Fibroblast of pulmonary artery (primary cell): ENCODE data around the gene ATP8A1.

Experiments used
- DNase-seq: peaks from one replicate; pipeline ENCODE4 v3.0.0-alpha.2; 2010; ENCODE audit warnings: low read depth
- H3K4me3 ChIP-seq: replicated peaks from 2 replicates; pipeline ENCODE4 v1.5.1; 2011; ENCODE audit warnings: low read depth, mild to moderate bottlenecking, control low read depth, low read length, moderate library complexity
- TF ChIP-seq, protein P1 (sequence below): IDR thresholded peaks from 2 replicates; pipeline ENCODE4 v1.5.1; 2011; ENCODE audit warnings: mild to moderate bottlenecking, control low read depth, low read length, inconsistent platforms; ENCODE audit errors: missing control alignments

ATP8A1 gene

DNA sequence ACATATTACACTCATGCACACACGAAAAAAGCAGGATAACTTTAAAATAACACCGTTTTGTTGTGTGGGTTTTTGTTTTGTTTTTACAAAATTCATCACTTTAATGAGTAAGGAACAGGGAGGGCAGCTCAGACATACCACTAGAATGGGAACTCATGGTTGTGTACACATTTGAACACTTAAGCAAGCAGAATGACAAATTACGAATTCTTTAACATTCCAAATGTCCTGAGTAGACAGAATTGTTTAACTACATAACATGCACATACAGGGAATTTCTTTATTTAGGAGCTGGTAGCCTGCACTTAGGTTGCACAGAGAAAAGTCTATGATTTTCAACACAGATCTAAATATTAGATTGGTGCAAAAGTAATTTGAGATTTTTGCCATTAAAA, 96.4 kb downstream of the ATP8A1 start:
- H3K4me3 ChIP-seq: no peak overlapping the region
- no peak for DNase-seq
- TF ChIP-seq, protein P1, sequence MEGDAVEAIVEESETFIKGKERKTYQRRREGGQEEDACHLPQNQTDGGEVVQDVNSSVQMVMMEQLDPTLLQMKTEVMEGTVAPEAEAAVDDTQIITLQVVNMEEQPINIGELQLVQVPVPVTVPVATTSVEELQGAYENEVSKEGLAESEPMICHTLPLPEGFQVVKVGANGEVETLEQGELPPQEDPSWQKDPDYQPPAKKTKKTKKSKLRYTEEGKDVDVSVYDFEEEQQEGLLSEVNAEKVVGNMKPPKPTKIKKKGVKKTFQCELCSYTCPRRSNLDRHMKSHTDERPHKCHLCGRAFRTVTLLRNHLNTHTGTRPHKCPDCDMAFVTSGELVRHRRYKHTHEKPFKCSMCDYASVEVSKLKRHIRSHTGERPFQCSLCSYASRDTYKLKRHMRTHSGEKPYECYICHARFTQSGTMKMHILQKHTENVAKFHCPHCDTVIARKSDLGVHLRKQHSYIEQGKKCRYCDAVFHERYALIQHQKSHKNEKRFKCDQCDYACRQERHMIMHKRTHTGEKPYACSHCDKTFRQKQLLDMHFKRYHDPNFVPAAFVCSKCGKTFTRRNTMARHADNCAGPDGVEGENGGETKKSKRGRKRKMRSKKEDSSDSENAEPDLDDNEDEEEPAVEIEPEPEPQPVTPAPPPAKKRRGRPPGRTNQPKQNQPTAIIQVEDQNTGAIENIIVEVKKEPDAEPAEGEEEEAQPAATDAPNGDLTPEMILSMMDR: no peak

DNA sequence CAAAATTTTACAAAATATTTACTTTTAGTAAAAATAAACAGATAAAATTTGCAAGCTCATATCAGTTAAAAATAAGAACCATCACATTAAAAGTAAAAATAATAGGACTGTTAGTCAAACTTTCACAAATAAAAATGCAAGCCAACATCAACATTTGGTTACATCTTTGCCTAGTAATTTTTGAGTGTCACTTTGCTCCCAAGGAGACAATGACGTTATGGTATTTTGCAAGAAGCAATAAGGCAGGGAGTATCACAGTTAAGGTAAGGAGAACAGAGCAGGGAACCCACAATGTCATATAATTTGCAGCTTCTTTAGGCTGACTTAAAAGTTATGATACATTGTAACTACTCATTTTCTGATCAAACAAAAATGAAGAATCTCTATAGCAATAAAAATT, 98.7 kb downstream of the ATP8A1 start:
- no peak for DNase-seq
- TF ChIP-seq, protein P1: no peak
- H3K4me3 ChIP-seq: no peak overlapping the region

DNA sequence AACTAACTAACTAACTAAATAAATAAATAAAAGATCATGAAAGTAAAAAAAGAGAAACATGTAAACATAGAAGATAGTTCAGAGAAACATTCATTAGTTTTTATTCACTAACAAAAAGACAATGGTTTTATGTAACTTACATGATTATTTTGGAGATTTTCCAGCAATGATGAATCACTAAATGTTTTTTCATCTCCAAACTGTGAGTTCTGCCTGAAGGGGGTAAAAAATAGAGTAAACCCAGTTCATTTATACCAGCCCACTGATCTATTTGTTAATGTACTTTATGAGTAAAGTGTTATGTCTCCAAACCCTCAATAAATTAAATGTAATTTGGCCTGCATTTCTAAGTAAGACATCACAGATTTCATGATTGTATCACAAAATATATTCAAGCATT, 101.1 kb downstream of the ATP8A1 start:
- H3K4me3 ChIP-seq: no peak overlapping the region
- DNase-seq: peak; percentile 44
- TF ChIP-seq, protein P1: no peak

DNA sequence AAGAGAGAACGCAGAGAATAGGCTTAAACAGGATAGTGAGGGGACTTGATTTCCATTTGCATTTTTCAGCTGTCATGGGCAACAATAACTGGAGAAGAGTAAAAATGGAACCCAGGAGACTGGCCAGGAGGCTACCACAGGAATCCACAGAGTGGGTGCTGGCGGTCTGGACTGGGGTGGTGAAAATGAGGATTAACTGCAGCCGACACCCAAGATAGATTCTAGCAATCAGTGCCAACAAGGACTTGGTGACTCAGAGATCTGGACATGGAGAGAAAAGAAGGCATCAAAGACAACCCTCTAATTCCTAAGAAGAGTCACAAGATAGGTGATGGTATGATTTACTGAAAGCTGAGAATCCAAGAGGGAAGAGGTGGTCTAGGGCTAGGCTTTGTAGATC, 102.8 kb downstream of the ATP8A1 start:
- DNase-seq: no peak
- TF ChIP-seq, protein P1: no peak
- no peak overlapping the region for H3K4me3 ChIP-seq

DNA sequence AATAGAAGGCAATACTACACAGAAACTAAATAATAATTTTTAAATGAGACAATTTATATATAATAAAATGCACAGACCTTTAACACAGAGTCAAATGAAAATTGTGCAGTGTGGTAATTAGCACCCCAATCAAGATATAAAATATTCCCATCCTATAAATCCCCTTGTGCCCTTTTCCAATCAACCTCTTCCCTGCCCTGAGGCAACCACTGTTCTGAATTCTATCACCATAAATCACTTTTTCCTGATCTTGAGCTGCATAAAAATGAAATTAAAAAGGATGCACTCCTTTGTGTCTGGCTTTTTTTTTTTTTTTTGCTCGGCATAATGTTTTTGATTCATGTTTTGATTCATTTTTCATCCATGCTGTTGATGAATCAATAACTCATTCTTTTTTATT, 107.0 kb downstream of the ATP8A1 start:
- TF ChIP-seq, protein P1: no peak
- no peak for DNase-seq

DNA sequence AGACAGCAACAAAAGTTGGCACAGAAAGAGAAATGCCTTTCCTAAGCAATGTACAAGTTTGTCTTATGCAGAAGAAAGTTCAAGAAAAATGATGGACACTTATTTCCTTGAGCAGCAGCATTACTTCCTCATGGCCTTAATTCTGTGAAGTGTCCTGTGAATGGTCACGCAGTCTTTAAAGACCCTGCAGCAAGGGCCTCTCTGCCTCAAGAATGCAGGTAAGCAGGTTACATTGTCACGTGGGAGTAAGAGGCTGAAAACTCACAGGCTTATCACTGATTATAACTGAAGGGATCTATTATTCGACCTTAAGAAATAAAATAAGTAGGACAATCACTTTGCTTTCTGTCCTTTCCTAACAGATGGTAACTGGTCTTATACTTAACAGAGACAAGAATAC, 109.1 kb downstream of the ATP8A1 start:
- TF ChIP-seq, protein P1: no peak
- DNase-seq: no peak
- no peak overlapping the region for H3K4me3 ChIP-seq

More for the DNA sequence above, 107.0 kb downstream of the ATP8A1 start:
- H3K4me3 ChIP-seq: no peak overlapping the region

DNA sequence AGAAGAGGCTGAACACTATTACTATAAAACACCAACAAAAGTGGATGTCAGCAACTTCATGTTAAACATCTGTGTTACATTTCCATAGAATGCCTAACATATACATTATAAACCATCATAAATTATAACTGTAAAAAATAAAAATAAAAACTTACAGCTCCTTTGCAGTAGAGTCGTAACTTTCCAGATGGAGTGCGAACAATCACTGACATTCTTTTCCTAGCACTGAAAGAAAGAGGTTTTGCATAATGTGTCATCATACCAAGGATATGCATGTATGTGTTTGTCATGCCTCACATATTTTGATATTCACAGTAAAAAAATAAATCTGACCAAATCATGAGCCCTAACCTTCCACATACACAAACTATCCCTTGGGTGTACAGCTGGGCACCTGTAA, 113.1 kb downstream of the ATP8A1 start:
- H3K4me3 ChIP-seq: no peak overlapping the region
- TF ChIP-seq, protein P1: no peak
- DNase-seq: no peak
